ENCODE results near the gene DCUN1D2. TPM values are rescaled to one million over a fixed set of nuclear protein-coding genes. Genes with fewer than 3 reads are reported as not detected.

Gene DCUN1D2
- total RNA-seq, 4 donors from 2014 or later: 45.1 to 63.6 (median 56.0) TPM

DNA sequence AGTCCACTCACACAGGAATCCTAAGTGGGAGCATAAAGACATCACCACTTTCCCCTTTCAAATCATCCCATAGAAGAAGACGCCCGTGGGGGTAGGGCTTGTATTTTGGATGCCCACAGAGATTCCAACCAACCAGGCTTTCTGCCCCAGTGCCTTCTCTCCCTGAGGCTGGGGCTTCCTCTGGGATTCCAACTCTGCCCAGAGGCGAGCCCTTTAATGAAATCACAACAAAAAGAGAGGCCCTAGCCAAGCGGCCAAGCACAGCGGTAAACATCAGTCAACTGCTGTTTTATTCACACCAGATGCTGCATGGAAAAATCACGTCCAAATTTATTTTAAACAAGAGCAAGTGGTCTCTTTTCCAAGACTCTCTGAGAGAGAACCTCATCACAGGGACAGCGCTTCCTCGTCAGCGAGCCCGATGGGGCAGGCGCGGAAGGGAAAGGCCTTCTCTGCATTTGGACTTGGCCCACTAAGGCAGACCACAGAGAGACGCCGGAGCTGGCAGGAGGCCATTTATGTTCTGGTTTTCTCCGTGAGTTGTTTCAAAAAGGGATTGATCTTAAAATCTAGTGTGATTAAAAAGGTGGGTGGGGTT lies 68.7 kb downstream of the DCUN1D2 start:
- no peaks in the 10 kb centered on the region for H3K27me3 ChIP-seq
- no peak for DNase-seq
- ATAC-seq: no peak
- peak overlapping the region in 2 of 4 donors; percentile 42 to 49 for H3K27ac ChIP-seq
- in situ Hi-C loops (cut with MboI; ENCODE audit: low sequenced_read_pairs in 4 of 4) (no loop called here), intact Hi-C loops (cut with DNase I; ENCODE audit: low total_unique reads) (no loop called here)
- no peak overlapping the region for H3K4me3 ChIP-seq
- TF ChIP-seq POLR2A (IDR thresholded peaks at IDR 0.05) (no peak), CTCF (IDR thresholded peaks at IDR 0.05 in 4 of 5, conservative IDR thresholded peaks at IDR 0.05 in 1 of 5) (no peak)
- no peaks in the 10 kb centered on the region for H3K4me1 ChIP-seq
- H3K9me3 ChIP-seq: no peaks in the 10 kb centered on the region
- H3K36me3 ChIP-seq: peaks cover 0 to 32% of the 10 kb centered on the region in 2 donors

GRCh38 chr13:113420833-113421600 lies 69.5 kb downstream of the DCUN1D2 start:
- H3K4me1 ChIP-seq: no peaks in the 10 kb centered on the region
- peaks cover 0 to 32% of the 10 kb centered on the region in 2 donors for H3K36me3 ChIP-seq
- peak overlapping the region in 1 of 4 donors; percentile 49 for H3K27ac ChIP-seq
- intact Hi-C loops (cut with DNase I; ENCODE audit: low total_unique reads): no loop called here
- ATAC-seq: no peak
- no peaks in the 10 kb centered on the region for H3K27me3 ChIP-seq
- in situ Hi-C loops (cut with MboI; ENCODE audit: low sequenced_read_pairs in 4 of 4): no loop called here
- TF ChIP-seq POLR2A (IDR thresholded peaks at IDR 0.05) (no peak), CTCF (IDR thresholded peaks at IDR 0.05 in 4 of 5, conservative IDR thresholded peaks at IDR 0.05 in 1 of 5) (no peak)
- no peaks in the 10 kb centered on the region for H3K9me3 ChIP-seq
- DNase-seq: no peak
- H3K4me3 ChIP-seq: no peak overlapping the region

DNA sequence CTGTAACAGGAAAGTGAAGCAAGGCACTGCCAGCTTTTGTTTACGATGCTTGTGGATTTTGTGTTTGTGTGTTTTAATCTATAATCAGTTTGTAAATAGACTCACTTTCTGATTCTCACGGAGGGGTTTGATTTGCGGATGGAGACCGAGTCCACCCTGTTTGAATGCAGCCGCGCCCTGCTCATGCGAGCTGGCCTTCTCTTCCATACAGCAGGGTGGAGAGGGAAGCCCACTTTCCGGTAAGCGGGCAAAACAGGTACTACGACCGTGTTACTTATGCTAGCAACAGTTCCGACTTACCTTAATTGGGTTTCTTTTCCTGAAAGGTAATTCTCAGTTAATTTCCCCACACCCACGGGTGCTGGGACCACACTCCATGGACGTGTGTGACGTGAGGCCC lies 70.3 kb downstream of the DCUN1D2 start:
- no peaks in the 10 kb centered on the region for H3K27me3 ChIP-seq
- no peak overlapping the region for H3K4me3 ChIP-seq
- ATAC-seq: no peak
- TF ChIP-seq CTCF (IDR thresholded peaks at IDR 0.05 in 4 of 5, conservative IDR thresholded peaks at IDR 0.05 in 1 of 5) (no peak), POLR2A (IDR thresholded peaks at IDR 0.05) (no peak)
- H3K4me1 ChIP-seq: peaks cover 0 to 2% of the 10 kb centered on the region in 2 donors
- in situ Hi-C loops (cut with MboI; ENCODE audit: low sequenced_read_pairs in 4 of 4): no loop called here
- no peaks in the 10 kb centered on the region for H3K9me3 ChIP-seq
- DNase-seq: no peak
- no peak overlapping the region for H3K27ac ChIP-seq
- intact Hi-C loops (cut with DNase I; ENCODE audit: low total_unique reads): no loop called here
- peaks cover 0 to 32% of the 10 kb centered on the region in 2 donors for H3K36me3 ChIP-seq

DNA sequence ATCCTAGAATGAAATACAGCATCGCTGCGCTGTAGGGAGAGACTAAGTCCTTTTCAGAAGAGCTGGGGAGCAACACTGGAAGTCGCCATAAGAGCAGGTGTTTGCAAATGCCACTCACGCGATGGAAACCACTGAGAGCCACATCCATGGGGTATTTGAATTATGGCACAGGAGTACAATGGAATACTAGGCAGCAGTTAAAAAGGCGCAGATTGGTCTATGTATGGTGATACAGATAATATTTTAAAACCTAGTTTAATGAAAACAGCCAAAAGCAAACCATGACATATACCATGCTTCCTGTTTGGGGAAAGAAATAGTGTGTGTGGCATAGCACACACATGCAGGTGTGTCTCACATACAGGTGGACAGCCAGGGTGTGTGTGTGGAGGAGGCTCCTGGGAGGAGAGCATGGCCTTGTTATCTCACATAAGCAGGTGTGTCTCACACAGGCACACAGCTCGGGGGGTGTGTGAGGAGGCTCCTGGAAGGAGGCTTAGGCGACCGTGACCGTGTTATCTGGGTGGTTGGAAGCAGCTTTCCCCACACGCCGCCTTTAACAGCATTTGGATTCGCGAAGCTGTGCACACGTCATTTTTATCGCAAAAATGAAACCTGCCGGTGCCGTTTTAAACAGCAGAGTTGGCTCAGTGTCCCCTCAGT lies 70.8 kb downstream of the DCUN1D2 start:
- Histone ChIP-seq H3K9me3 (no peaks in the 10 kb centered on the region), H3K4me3 (no peak overlapping the region), H3K27ac (peak overlapping the region in 2 of 4 donors; percentile 20 to 27), H3K36me3 (peaks cover 0 to 32% of the 10 kb centered on the region in 2 donors), H3K27me3 (no peaks in the 10 kb centered on the region), H3K4me1 (peaks cover 4 to 8% of the 10 kb centered on the region in 2 donors)
- DNase-seq (no peak), ATAC-seq (no peak)
- in situ Hi-C loops (cut with MboI; ENCODE audit: low sequenced_read_pairs in 4 of 4): no loop called here
- no peak for TF ChIP-seq POLR2A (IDR thresholded peaks at IDR 0.05)
- no peak for TF ChIP-seq CTCF (IDR thresholded peaks at IDR 0.05 in 4 of 5, conservative IDR thresholded peaks at IDR 0.05 in 1 of 5)
- intact Hi-C loops (cut with DNase I; ENCODE audit: low total_unique reads): loop anchor here (10.0 kb wide), 1 partner anchor 405 kb away; no protein-coding TSS in a partner anchor
